Stimulated activated CD4-positive, alpha-beta T cell treated with anti-CD3 and anti-CD28 coated beads, TNF-alpha, amount 100 ng/mL, for 48 hours (primary cell): ENCODE data around the gene CTIF.

Experiments
- DNase-seq, 3 donors: peaks; one replicate each; pipeline ENCODE4 v3.0.0-alpha.2; 2020; ENCODE audit warnings: low read depth in 3 of 3

Gene CTIF

DNA sequence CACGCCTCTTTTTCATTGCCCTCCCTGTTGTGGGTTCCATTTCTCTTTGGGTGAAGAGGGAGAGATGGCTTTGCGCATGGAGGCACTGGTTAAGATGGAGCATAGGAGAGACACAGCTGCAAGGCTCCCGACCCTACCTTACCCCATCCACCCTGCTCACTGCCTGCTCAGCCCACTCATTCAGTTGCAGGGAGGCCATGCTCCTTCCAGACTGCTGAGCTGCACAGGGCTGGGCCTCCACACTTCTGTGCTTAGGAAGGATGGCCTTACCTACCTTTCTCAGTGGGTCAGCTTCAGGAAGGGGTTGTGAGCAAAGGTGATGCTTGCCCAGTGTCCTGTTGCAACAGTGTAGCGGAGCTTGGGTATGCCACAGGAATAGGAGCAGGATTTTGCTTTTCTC, 127.8 kb downstream of the CTIF start:
- DNase-seq, result no peak

DNA sequence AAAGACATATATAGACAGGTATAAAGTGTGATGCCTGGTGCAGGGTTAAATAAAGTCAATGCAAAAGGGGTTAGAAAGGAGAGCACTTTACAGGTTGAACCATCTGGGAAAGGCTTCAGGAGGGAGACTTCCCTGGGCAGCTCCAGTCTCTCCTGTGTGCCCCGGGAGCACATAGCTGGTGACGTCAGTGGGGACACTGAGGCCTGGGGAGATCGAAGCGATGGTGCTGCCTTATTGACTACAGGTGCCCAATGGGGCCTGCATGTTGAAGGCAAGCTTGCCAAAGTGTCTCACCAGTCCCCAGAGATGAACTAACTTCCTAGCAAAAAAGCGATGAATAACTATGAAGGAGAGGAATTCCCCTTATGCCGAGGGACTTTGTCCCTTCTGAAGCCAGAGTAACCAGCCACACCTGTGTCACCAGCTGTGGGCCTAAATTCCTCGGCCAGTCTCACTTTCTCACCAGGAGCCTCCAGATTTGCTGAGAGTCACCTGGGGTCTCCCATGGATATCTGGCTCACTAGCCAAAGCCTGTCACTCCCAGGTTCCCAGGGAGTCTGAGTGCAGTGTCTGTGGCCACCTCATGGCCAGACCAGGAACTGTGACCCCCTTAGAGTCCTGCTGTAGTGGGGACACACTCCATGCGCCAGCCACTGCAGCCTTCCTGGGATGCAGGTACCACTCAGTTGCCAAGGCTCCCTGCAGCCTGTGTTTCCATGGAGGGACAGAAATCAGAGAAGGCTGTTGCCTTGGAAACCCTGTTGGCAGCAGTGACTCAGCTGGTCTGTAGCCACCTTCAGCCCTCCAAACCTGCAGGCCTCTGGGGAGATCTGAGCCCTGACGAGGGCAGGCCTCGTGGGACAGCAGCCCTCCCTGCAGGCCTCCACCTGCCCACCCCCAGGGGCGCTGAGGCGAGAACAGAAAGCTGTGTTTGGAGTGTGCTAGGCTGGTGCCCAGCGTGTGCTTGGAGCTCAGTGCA, 128.7 kb downstream of the CTIF start:
- no peak for DNase-seq

DNA sequence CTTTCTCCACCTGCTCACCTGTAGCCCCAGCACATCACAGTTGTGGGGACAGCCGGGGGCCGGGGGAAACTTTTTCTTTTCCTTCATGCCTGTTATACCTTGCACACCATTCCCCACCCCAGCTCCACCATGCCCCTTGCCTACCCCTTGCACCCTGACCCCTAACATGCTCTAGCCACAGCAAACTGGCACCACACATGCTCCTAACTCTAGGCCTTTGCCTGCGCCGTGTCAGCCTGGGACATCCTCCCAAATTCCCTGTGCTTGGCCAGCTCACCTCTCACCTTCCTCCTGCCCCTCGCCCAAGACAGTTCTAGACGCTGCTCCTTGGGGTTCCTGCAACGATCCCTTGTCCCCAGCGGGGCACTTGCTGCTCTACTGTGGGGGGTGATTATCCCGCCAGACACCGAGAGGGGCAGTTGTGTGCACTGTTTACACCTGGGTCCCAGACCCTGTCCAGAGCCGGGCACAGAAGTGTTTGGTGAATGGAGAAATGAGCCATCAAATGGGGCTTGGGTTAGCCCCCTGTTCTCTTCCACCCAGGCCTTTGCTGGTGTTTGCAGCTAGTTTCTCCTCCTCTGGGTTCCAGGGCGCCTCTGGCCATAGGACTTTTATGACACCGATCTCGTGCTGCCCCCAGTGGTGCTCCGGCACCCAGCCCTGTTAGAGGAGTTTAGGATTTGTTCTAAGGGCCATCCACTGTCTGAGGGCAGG, 129.8 kb downstream of the CTIF start:
- DNase-seq, result no peak

DNA sequence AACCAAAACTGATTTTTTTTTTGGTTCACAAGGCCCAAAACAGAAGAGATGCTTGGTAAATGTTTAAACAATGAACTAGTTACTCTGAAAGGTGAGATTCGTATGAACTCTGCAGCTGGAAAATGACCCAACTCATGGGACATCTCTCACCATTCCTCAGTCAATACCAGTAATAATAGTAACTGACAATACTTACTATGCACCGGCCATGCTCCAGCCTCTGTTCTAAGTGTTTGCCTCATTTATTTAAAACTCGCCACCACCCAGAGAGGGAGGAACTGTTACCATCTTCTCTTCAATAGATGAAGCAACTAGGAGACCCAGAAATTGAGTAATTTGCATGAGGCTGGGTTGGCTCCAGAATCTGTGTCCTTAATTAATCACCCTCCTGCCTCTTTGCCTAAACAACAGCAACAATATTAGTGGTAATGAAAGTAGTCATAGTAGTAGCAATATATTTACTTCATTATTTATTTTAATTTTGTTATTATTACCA, 130.4 kb downstream of the CTIF start:
- DNase-seq, result no peak

DNA sequence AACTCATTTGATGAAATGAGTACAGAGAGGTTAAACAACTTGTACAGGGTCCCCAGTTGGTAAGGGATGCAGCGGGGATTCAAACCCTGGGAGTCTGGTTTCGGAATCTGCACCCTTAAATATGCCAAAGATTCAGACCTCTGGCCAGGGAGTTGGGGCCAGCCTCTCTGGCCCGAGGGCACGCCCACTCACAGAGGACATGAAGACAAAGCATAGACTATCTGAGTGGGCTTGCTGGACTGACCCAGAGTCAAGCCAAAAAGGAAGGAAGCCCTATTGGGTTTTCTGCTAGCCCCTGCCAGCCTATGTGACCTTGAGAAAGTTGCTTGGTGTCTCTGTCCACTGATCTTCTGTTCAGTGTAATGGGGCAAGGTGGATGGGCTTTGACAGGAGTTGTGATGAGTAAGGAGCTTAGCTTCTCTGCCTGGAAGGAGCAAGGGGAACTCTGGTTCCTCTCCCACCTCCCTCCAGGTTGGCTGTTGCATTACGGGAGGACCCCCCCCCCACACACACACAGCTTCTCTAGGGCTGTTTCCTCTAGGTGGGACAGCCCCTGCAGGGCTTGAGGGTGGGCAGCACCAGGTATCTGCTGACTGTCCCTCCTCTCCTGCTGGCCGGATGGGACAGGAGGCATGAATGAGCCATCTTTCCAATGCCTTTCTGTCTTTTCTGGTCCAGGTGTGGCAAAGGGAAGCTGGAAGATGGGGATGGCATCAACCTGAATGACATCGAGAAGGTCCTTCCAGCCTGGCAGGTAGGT, 131.3 kb downstream of the CTIF start:
- no peak for DNase-seq

DNA sequence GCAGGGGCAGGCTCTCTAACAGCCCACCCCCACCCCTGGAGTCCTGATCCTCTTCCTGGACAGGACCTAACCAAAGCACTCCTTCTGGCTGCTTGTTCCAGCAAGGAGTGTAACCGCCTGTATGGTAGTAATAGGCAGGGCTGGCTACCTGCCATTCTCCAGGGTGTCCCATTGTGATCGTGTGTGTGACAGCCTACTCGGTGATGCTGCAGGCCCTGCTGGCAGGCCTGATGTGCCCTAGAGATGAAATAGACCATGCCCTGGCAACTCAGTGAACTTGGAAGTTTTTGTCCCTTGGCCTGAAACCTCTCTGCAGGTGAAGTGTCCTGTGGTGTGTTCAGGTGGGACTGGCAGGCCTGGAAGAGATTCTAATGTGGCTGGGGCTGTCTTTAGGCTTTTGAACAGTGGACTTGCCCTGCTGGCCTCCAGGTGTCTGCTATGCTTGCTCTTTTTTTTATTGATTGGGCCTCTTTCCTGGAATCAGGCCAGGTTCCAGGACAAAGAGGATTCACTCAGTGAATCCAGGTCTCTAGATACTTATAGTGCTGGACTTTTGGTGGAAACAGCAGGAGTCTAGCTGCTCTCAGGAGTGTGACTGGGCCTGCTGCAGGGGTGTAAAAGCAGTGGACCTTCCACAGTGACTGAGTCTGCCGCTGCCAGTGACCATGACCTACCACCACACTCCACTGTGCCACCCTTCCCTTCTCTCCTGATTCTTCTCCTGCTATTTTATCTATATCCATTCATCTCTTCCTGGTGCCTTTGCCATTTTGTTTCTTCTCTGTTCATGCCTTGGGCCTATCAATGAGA, 132.1 kb downstream of the CTIF start:
- DNase-seq, result no peak

DNA sequence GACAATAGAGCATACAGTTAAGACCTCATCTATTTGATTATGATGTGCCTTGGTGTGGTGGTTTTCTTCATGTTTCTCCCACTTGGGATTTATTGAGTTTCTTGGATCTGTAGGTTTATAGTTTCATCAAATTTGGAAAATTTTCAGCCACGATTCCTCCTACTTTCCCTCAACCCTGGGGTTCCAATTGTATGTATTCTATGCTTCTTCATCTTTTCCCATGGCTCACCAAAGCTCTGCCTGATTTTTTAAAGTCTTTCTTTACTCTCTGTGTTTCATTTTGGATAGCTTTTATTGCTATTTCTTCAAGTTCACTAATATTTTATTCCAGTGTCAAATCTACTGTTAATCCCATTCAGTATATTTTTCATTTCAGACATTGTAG, 132.7 kb downstream of the CTIF start:
- no peak for DNase-seq

DNA sequence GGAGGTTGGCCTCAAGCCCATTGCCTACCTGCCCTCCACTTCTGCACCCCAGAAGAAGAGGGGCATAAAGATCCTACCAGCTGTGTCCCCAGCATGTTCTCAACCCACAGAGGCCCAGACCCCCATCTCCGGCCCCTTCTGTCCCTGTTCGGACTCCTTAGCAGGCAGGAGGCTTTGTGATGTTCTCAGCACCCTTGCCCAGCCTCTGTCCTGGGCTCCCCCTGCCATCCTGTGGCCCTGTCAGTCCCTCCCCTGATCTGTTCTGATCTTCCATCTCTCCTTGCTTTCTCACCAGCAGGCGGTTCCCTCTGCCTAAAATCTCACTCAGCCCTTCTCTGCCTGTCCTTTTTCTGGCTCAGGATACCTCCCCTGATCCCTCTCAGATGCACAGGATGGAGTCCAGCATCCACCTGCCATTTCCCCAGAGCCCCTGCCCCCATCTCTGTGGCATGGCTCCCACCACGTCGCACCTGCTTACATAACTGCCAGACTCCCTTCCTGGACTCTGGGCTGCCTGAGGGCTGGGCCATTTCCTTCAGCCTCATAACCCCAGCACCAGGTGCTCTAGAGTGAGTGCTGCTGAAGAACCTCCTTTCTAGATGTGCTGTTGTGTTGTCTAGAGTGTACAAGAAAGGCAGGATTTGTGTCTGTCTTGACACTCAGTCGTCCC, 134.0 kb downstream of the CTIF start:
- no peak for DNase-seq

DNA sequence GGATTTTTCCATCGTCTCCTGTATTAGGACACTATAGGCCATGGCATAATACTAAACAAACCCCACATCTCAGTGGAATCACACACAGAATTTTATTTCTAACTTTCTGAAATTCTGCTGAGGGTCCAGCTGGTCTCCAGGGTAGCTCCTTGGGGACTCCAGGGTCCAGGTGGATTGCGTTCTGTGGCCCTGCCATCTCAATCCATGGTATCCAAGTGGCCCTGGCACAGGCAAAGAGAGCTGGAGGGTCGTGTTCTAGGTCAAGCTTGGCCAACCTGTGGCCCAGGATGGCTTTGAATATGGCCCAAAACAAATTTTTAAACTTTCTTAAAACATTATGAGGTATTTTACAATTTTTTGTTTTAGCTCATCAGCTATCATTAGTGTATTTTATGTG, 134.6 kb downstream of the CTIF start:
- no peak for DNase-seq

DNA sequence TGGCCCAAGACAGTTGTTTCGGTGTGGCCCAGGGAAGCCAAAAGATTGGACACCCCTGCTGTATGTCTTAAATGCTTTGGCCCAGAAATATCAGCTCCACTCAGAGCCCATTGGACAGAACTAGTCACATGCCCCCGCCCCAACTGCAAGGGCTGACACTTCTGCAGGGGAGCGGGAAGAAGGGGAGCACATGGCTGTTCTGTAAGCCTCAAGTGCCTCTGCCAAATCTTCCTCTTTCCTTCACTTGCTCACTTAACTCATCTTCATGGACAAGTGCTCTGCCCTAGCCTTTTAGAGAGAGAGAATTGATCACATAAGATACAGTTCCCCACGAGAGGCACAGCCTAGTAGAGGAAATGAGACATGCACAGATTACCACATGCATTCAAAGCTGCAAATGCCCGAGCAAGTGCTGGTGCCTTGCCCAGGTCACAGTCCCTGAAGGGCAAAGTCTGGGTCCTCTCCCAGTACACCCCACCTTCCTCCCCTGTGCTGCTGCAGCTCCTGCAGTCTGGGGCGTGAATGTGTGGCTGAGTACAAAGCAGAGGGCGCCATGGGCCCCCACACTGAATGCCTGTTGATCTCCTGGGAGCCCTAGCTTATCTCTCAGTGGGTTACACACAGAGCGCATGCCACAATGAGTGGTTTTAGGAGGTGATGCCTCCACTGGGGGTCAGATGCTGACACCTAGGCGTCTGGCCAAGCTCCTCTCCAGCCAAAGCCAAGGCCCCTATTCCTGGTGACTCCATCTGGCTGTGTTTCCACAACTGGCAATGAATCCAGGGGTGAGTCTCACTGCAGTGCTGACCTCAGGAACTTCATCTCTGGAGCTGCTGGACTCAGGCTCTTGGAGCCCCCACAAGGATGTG, 135.3 kb downstream of the CTIF start:
- no peak for DNase-seq

DNA sequence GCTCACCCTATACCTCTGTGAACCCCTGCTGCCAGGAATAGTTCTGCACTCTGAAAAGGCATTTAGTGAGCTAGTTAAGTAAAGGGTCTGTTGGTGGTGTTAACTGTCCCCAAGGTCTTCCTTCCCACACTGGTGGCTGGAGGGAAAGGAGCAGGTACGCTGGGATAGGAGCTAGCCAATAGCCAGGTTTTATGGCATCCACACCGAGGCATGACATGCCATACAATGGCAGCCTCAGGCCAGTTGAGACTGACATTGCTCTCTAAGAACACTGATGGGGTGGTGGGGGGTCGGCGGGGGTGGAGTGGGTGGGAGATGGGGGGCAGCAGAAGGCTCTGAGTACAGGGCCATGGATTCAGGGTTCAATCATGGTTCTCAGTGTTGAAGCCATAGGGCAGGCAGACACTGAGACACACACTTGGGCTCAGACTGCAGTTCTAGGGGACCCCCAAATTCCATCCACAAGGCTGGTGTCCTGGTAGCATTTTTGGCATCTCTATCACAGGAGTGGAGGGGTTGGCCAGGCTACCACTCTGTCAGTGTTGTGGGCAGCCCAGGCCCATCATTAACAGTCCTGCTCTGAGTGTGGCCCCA, 136.0 kb downstream of the CTIF start:
- DNase-seq, result no peak

DNA sequence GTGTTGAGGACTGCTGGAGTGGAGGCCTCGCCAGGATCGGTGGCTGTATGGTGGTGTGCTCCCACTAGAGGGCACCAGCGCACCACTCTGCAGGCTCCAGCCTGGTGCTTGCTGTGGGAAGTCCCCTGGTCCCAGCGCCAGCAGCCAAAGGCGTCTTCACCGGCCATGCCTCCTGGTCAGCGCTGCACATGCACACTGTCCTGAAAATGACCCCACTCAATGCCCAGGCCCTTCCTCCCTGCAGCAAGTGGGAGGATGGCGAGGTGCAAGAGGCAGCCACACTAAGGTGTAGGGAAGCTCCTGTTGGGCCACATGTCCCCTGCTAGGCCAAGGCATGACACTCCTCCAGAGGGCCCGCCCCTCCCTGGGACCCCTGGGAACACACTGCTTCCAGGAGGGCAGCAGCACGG, 136.5 kb downstream of the CTIF start:
- DNase-seq, result peak; percentile 53 to 73 (median 69)

DNA sequence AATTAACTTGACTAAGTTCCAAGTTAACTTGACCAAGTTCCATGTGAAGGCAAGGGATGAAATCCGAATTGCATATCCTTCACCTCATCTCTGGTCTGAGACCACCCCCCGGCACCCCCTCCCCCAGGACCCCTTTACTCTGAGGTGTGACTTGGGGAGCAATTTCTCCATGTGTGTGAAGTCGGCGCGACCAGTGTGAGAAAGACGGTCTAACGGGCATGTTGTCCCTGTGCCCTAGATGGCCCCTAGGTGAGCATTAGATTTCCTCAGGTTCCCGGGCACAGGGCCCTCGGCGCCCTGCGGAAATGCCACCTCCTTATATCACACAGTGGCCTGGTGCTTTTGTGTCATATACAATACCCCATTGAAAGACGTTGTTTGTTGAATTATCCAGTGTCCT, 137.1 kb downstream of the CTIF start:
- no peak for DNase-seq

DNA sequence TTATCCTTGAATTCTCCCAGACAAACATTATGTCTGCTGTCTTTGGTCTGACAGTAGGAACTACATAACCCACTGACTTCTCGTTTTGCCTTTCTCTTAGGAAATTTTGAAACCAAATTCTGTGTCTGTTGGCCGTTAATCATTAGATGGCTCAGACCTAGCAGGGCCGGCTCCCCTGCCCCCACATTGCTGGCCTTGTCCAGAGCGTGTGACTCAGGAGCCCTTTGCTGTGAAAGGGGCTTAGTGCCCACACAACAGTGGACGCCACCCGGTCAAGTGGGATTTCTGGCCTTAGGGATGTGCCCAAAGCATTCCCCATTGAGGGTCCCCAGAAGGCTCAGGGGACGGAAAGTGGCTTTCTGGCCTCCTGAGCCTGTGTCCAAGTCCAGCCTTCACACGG, 137.5 kb downstream of the CTIF start:
- DNase-seq, result no peak

DNA sequence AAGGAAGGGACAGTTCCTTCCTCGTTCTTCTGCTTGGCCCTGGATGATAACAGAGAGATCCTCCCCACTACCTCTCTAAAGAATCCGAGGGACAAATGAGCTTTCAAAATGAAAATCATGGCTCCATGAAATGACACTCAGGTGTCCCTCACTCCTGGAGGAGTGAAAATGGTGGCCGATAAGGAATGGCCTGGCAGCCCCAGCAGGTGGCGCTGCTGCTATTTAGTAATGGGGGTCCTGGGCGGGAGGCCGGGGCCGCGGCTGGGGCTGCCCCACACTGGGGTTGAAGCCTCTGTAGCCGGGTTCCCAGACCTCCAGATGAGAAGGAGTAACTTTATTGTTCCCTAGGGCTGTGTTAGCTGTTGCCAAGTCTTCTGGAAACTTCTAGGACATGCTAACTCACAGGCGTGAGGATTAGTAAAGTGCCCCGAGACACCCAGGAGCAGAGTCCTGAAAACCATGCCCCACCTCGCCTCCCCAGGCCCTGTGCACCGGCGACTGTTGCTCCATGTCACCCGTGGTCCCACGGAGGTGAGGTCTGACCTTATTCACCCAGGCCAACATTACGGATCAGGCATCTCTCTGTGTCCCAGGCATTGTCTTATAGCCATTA, 138.0 kb downstream of the CTIF start:
- peak; percentile 33 to 70 (median 60) for DNase-seq

DNA sequence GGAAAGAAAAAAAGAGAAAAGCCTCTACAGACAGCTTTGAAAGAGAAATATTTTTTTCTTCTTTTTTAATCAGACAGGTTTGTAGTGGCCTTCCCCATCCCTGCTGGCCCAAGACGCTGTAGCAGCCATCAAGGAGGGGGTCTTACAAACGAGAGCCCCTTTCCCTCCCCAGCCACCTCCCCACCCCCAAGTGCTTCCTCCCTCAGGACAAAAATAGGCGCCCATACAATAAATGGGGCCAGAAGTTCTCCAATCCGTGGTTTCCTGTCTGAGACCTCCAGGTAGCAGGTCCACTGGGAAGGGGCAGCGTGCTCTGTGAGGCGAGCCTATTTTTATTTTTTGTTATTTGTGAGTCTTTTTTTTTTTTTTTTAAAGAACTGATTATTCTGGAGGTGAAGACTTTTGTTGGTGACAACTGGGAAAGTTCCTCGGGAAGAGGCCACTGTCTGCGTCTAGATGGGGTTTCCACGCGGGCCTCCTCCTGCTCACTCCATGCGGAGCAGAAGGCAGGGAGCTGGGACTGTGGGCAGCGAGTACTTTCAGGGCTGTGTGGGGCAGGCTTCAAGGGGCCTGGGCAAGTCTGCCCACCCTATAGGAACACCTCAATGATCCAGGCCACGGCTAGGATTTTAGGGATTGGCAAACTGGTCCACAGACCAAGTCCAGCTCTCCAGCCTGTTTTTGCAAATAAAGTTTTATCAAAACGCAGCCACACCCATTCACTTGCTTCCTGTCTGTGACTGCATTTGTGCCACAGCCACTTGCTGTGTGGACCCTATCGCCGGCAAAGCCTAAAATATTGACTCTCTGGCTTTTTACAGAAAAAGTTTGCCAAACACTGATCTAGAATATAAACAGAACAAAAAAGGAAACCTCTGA, 139.6 kb downstream of the CTIF start:
- no peak for DNase-seq

DNA sequence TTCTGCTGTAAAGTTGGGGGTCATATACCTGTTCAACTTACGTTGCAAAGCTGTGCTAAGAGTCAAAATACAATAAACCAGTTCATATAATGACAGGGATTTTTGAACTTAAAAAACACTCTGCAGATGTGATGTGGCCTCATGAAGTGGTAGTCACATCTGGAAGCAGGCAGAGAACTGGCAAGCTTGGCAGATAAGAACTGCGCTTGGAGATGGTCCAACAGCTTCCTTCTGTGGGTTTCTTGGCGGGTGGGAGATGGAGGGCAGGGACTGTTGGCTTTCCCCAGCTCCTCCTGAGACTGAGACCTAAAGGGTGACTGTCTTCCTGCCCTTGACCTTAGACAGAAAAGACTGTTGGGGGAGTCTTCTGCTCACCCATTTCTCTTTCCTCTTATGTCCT, 140.4 kb downstream of the CTIF start:
- no peak for DNase-seq
